SW 1271 (cell line): Measurements from ENCODE around the gene CELF2.
"Not testable (repeated sequence)": the region's sequence is repeated elsewhere in the genome, so short reads cannot be mapped to it uniquely, and the experiment has no call there.

Source experiments
- DNase-seq, 2 experiments: peaks; one replicate each; lab custom pipeline; 2025; lab: John Stamatoyannopoulos, UW

Gene CELF2

DNA sequence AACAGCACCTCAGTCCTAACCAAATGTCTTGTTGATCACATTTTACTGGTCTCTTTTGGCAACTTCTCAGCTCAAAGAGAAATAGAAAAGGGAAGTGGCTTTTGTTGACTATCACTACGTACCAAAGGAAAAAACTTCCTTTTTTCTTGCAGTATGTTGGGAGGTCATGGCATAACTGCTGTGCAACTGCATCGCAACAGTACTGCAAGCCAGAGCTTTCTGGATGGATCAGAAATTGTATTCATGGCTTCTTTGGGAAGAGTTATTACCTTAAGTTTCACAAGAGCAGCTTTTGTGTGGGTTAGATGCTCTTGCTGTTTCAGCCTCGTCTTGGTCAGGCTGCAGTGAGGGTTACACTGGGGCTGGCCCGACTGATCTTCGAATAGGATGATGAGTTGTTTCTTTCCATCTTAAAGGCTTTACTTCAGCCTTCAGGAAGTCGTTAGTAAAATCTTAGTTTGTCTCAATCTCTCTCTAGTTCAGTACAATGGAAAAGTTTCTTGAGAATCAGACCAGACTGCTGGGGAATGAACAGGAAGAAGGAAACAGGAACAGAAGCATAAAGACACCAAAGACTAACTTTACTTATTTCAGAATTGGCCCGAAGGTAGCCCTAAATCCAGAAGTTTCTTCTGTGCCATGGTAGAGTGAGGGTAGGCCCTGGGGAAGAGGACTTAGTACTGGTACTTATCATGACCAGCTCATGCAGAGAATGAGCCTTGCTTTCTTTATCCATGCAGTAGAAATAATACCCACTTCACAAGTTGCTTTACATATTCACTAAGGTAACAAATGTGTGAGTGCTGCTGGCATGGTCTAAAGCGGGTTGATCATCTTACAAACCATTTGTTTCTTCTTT lies 153.6 kb downstream of the CELF2 start:
- DNase-seq: no peak

DNA sequence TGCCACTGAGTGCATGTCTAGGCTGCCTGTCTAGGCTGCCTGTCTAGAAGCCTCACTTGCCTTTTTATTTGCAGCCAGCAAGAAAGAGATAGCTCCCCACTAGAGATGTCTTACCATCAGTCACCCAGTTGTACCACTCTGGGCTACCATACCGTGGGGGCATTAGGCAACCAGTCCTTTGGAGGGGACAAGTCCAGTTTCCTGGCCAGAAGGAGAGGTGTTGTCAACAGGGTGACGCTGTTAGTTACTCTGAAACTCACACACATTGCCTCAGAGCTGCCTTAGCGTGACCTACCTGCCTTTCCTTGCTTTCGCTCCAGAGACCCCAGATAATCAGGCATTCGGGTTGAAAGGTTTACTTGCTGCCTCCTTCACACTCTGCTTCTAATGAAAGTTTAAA lies 155.4 kb downstream of the CELF2 start:
- DNase-seq: no peak

DNA sequence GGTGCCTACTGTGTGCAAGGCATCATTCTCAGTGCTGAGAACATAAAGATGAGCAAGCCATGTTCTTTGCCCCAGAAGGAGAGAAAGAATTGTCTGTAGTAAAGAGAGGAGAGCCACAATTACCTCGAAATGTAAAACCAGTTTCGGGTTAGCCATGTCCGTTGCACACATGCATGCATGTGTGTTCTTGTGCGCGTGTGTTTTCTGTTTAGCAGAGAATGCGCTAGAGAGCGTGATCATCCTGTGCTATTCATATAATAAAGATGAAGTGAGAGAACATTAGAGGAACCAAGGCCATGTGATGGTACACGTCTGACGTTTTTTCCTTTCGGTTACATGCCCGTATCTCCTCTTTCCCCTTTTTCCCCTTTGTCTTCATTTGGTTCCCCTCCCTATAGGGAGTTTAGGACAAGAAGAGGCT lies 158.2 kb downstream of the CELF2 start:
- DNase-seq: no peak

DNA sequence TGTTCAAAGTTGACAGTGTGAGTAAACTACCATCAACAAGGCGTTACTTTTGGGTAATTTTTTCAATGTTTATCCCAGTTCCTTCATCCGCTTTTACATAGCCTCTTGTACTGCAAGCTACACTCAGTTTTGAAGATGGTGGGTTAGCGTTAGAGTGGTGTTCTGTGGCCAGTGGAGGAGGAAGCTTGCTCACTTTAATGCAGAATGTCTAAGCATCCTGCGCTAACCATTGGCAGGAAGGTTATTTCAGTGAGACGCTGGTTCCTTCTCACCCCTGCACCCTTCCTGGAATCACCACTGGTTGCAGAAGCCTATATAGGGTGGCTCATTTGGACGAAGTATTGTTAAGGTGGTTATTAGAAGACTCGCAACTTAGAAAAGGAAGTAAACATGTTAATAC lies 159.1 kb downstream of the CELF2 start:
- no peak for DNase-seq

DNA sequence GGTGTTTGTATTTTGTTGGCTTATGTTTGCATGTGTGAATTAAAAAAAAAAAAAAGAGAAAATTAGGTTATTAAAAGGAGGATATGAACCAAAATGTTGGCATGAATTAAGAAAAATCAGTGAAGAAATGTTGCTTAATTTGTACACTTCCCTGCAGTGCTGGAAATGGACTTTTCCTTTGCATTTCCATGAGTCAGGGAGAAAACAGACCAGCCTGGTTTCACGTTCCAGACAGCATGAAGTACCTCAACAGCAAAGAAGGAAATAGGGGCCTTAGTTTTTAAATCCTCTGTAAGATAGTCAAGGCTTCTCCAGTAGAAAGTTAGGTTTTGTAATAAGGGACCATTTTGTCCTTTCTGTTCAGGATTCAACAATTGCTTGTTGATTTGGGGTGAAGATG lies 159.7 kb downstream of the CELF2 start:
- no peak for DNase-seq

DNA sequence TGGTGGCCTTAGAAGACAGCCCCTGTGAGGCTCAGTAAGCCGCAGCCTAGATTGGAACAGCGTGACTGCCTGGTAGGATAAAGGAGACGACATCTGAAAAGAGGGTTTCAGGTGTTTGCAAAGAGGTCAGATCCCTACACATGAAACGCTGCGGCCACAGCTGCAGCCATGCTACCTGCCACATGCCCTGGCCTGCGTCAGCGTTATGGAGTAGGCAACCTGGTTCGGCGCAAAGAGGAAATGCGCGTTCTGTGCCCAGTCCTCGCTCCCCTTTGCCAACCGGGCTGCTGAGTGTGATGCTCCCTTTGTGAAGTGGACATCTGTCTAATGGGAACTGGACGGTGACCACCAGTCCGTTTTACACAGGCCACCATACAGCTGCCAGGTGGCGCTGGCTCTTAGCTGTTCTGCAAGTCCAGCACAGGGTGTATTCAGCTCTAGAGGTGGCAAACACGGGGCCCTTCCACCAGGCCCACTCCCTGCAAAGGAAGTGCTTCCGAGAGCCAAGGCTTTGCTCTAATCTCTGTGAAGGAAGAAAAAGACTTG lies 160.3 kb downstream of the CELF2 start:
- DNase-seq: no peak

DNA sequence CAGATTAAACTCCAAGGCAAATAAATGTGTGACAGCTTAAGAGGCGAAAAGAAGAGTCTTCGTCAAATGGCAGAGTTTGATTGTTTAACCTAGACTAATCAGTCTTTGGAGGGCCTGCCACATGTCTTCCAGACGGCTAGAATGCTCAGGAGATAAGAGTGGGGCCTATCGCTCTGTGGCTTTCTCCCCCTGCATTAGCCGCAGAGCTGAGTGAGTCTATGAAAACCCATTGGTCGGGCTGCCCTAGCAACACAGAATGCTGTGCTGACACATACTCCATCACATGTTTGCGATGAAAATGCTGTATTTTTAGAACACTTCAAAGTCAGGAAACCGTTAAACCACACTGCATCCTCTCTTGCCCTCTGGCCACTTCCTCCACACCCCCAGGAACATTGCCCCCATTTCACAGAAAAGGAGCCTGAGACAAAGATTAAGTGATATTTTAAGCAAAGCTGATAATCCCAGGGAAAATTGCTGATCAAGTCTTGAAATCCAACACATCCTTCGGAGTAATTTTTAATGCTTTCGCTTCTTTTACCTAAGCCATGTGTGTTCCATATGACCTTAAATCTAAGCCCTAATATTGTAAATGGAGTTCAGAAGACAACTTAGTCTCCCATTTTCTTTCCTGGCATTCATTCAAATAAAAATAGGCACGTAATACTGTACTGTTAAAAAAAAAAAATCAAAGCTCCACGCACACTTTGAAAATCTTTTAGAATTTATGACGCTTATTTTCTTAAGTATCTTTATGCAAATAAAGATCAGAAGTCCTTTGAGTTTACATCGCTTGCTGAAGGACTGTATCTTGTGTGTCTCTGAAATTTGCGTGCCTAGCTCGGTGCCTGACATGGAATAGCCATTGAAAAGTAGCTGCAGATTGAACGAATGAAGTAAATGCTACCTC lies 161.2 kb downstream of the CELF2 start:
- no peak for DNase-seq

DNA sequence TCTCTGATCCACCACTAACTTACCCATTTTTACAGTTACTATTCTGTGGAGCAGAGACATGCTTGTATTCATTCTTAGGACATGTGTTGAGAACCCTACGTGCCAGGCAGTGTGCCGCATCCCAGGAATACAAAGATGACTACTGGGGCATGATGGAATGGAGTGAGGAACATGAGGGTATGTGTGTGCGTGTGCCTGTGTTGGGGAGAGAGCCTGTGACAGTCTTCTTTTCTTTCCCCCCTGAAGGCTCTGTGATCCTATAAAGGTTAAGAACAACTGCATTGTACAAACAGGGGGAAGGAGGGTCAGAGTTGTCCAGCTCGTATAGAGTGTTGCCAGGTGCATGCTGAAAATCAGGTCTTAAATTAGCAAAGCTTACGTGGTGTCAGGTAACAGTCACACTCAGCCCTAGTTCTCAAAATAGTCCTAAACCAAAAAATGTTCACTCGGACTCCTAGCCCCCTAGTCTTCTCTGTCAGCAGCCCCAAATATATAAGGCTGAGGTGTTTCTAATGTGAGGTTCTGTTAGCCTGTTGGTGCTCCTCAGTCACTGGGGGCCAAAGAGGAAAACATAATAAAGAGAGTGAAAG lies 161.9 kb downstream of the CELF2 start:
- no peak for DNase-seq

DNA sequence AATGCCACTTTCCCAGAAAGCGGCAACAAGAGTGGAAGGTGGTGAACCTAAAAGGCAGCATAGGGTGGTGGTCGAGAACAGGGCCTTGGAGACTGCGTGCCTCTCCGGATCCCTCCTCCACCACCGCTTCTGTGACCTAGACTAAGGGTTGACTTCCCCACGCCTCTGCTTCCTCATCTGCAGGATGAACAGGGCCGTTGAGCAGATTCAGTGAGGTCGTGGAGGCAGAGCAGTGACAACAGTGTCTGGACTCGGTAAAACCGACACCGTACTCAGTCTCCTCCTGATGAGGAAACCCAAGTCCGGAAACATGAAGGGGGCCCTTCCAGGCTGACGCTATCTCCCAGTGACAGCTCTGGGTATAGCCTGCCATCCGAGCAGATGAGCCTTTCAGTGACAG lies 162.6 kb downstream of the CELF2 start:
- no peak for DNase-seq

DNA sequence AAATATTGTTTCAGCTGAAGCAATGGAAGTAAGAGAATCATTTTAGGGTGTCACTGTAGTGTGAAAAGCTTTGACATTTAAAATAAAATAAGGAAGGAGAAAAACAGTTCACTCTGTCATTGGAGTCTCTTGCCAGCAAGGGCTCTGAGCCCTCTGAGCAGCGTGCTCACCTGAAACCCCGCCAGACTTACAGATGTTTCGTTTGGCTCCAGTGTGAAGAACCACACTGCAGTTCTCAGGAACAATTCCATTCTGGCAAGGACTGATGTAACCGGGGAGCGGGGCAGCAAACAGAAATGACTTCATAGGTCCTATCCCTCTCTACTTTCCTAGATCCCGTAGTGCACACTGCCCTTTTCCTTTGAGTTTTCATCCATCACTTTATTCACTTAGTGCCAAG lies 164.3 kb downstream of the CELF2 start:
- no peak for DNase-seq

DNA sequence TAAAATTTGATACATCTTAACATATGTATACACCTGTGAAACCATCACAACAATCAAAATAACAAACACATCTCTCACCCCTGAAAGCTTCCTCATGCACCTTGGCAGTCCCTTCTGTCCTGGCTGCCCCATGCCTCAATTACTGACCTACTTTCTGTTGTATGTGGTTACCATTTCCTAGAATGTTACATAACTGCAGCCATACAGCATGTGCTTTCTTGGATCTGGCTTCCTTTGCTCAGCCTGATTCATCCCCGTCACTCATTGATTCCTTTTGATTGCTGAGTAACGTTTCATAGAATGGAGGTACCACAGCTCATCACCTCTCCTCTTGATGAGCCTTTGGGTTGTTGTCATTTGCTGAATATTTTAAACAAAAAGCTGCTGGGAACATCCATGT lies 165.3 kb downstream of the CELF2 start:
- no peak for DNase-seq

DNA sequence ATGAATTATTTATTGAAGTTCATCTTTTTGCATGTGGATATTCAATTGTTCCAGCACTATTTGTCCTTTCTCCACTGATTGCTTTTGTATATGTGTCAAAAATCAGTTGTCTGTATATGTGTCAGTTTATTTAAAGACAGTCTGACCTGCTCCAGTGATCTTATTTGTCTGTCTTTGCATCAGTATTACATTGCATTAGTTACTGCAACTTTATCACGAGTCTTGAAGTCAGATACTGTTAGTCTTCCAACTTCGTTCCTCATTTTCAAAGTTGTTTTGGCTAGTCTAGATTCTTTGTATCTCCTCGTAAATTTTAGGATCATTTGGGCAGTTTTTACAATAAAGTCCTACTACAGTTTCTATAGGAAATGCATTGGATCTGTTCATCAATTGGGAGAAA lies 166.4 kb downstream of the CELF2 start:
- no peak for DNase-seq

DNA sequence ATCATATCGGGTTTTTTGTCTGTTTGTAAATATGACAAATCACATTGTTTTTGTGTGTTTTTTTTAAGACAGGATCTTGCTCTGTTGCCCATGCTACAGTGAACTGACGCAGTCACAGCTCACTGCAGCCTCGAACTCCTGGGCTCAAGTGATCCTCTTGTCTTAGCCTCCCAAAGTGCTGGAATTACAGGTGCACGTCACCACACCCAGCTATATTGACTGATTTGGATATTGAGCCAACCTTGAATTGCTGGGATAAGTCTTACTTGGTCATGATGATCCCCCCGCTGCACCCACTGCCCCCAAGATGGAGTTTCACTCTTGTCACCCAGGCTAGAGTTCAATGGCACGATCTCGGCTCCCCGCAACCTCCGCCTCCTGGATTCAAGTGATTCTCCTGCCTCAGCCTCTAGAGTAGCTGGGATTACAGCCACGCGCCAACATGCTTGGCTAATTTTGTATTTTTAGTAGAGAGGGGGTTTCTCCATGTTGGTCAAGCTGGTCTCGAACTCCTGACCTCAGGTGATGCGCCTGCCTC lies 167.5 kb downstream of the CELF2 start:
- DNase-seq: not testable (repeated sequence)

DNA sequence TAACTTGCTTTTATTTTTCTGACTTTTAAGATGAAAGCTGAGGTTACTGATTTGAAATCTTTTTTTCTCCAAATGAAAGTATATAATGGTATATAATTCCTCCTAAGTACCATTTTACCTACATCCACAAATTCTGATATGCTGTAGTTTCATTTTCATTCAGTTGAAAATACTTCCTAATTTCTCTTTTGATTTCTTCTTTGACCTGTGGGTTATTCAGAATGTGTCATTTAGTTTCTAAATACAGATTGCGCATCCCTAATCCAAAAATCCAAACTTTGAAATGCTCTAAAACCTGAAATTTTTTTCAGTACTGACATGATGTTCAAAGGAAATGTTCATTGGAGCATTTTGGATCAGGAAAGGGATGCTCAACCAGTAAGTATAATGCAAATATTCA lies 168.7 kb downstream of the CELF2 start:
- DNase-seq: no peak

DNA sequence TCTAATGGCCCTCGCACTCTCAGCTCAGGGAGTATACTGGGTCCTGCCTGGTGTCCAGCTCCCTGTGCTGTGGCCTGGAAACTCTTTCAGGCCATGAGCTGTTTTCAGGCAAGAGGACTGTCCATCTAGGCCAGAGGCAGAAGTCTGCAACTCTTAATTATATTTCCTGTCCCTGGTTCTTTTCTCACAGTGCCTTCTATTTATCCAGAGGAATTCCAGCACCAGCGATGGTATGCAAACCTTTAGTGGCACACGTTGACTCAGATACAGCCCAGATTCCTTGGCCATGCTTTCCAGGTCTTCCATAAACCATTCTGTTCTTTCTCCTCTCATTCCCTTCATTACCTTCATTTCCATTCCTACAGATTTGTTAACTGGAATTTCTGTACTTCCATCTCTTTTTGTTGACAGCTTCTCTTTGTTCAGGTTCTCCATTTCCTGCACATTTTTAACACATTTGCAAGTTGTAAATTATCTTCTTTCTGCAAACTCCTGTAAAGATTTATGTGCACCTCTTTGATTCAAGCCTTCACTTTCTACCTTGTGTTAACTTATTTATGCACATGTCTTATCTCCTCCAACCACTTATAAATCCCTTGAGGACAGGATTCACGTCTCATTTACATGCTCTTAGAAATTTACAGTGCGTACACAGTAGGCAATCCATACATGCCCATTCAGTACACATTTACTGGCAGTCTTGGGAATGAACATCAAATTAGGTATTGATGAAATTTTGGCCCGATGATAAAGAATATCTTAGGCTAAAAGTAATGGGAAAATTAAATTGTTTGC lies 172.1 kb downstream of the CELF2 start:
- no peak for DNase-seq

DNA sequence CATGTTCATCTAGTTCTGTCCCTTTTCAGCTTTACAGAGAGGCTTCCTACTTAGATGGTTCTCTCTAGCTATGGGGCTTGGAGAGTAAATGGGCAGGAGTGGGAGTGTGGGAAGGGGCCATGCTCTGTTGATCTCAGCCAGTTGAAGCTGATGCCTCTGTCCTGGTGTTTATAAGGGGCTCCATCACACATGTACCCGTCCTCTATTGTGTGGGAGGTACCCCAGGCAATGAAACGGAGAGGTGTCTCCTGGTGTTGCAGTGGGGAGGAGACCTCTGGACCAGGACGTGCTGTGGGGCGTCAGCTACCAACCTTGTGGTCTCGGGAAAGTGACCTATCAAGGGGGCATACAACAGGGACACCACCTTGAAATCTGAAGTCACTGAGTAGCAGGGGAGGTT lies 173.5 kb downstream of the CELF2 start:
- DNase-seq: no peak

DNA sequence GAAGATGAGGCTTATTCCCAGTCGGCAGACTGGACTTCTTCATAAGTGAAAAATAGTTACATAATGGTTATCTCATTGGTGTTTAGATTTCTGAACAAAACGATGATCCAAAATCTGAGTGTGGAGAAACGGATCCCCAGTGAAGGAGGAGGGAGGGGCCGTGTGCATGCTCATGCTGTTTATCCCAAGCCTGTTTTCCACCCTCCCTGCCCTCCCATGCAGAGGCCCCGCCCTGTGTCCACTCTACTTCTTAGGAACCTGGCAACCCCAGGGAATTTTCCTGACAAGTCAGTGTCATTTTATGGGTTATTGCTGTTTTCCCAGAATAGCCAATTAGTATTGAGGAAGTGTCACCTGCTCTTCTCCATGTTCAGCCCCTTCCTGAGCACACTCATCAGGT lies 174.0 kb downstream of the CELF2 start:
- DNase-seq: no peak

DNA sequence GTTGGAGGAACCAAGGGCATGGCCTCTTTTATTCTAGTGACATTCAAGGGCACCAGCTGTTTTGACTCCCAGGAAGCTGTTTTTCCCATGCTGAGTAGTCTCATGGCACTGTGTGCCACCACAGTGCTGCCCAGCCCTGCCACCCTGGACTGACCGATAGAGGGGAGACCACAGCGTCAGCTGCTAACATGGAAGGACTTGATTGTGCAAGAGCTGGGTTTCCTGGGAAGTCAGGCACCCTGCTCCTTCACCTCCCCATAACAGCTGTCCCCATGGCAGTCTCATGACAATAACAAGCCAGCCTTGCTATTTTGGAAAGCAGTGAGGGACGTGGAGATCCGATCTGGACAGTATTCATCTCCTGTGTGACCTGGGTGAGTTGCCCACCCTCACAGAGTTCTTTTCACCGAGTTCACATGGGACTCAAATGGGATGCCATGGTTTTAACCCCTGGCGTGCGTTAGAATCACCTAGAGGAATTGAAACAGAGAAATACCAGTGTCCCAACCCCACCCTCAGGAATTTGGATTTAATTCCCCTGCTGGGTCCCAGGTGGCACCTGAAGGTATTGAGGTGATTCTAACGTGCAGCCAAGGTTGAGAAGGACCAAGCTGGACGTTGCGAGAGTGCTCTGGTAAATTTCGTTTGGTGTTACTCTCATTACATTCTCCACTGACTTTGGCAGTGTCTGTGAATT lies 174.8 kb downstream of the CELF2 start:
- no peak for DNase-seq

DNA sequence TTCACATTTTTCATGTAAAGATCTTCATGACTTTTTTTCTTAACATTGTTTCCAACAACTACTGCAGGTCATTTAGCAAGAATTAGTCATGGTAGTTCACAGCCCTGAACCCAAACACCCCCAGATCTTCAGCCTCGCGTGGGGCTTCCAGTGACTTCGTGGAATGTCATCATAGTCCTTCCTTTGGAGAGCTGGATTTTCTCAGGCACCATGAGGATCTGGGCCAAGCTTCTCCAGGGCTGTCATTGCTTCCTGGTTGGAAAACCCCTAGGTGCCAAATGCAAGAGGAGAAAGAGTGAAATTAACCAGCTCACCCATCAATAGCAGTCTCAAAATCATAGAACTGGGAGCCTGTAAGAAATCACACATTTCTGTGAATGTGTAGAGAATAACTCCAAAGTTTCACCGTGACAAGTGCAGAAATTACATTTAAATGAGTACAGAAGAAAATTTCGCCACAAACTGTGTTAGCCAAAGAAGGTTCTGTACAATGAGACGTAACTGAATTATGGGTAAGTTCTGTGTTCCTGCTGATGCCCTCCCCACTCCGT lies 175.4 kb downstream of the CELF2 start:
- no peak for DNase-seq

DNA sequence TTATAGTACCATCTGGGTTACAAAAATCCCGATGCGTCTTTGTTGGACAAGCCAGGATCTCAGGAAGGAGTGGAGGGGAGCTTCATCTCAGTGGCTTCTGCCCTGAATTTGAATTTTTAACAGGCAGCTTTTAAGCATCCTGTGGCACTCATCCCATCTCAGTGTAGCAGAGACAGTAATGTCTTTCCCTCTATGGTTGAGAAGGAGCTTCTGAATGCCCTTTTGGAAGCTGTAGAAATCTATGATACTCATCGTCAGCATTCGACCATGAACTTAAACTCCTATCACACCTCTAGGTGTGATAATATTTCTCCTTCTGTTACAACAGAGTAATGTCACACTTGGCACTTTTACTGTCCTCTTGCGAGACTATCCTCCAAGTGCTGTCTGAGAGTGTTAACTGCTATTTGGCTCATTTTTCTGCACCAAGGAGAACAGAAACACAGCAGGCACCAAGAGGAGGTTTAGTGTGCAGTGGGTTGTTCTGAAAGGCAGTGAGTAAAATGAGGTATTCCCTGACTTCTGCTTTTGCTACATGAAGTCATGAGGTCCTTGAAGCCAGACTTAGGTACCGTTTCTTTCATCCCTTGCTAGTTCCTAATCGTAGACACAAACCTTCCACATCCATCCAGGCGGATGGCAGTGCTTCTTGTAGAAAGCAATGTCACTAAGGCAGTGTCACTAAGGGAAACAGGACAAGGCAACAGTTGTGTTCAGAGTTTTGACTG lies 177.4 kb downstream of the CELF2 start:
- DNase-seq: no peak
